ENCODE measurements around the gene BCKDK. TPM values are rescaled to one million over a fixed set of nuclear protein-coding genes. Genes with fewer than 3 reads are reported as not detected.

Gene BCKDK
- total RNA-seq, 1 experiment from 2014 or later = 58.3 TPM

GRCh38 chr16:31142109-31143010, 34.2 kb downstream of the BCKDK start (continued):
- TF ChIP-seq OVOL2 (CRISPR knock-in tag; IDR thresholded peaks at IDR 0.05; ENCODE audit: borderline replicate concordance) = no peak
- TF ChIP-seq, protein P1, sequence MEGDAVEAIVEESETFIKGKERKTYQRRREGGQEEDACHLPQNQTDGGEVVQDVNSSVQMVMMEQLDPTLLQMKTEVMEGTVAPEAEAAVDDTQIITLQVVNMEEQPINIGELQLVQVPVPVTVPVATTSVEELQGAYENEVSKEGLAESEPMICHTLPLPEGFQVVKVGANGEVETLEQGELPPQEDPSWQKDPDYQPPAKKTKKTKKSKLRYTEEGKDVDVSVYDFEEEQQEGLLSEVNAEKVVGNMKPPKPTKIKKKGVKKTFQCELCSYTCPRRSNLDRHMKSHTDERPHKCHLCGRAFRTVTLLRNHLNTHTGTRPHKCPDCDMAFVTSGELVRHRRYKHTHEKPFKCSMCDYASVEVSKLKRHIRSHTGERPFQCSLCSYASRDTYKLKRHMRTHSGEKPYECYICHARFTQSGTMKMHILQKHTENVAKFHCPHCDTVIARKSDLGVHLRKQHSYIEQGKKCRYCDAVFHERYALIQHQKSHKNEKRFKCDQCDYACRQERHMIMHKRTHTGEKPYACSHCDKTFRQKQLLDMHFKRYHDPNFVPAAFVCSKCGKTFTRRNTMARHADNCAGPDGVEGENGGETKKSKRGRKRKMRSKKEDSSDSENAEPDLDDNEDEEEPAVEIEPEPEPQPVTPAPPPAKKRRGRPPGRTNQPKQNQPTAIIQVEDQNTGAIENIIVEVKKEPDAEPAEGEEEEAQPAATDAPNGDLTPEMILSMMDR (IDR thresholded peaks at IDR 0.05) = peak; percentile 94
- no peak for TF ChIP-seq GRHL2 (CRISPR knock-in tag; IDR thresholded peaks at IDR 0.05; ENCODE audit: insufficient replicate concordance, severe bottlenecking)
- TF ChIP-seq ZNF416 (CRISPR knock-in tag; IDR thresholded peaks at IDR 0.05) = no peak
- 0 out of 2 replicates have a peak, but pooled peaks have one; percentile 46 for TF ChIP-seq MYBL2 (CRISPR knock-in tag; IDR thresholded peaks at IDR 0.05)
- TF ChIP-seq, protein P2, sequence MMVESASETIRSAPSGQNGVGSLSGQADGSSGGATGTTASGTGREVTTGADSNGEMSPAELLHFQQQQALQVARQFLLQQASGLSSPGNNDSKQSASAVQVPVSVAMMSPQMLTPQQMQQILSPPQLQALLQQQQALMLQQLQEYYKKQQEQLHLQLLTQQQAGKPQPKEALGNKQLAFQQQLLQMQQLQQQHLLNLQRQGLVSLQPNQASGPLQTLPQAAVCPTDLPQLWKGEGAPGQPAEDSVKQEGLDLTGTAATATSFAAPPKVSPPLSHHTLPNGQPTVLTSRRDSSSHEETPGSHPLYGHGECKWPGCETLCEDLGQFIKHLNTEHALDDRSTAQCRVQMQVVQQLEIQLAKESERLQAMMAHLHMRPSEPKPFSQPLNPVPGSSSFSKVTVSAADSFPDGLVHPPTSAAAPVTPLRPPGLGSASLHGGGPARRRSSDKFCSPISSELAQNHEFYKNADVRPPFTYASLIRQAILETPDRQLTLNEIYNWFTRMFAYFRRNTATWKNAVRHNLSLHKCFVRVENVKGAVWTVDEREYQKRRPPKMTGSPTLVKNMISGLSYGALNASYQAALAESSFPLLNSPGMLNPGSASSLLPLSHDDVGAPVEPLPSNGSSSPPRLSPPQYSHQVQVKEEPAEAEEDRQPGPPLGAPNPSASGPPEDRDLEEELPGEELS (CRISPR knock-in tag; IDR thresholded peaks at IDR 0.05) = peak; percentile 97
- TF ChIP-seq SP1 (CRISPR knock-in tag; conservative IDR thresholded peaks at IDR 0.05) = peak; percentile 89
- TF ChIP-seq KAT7 (CRISPR knock-in tag; IDR thresholded peaks at IDR 0.05; ENCODE audit: borderline replicate concordance) = peak; percentile 95; the same call in 1 of the 2 replicates
- peak; percentile 97 for TF ChIP-seq TCF7 (CRISPR knock-in tag; IDR thresholded peaks at IDR 0.05; ENCODE audit: low read depth)
- TF ChIP-seq, protein P3, sequence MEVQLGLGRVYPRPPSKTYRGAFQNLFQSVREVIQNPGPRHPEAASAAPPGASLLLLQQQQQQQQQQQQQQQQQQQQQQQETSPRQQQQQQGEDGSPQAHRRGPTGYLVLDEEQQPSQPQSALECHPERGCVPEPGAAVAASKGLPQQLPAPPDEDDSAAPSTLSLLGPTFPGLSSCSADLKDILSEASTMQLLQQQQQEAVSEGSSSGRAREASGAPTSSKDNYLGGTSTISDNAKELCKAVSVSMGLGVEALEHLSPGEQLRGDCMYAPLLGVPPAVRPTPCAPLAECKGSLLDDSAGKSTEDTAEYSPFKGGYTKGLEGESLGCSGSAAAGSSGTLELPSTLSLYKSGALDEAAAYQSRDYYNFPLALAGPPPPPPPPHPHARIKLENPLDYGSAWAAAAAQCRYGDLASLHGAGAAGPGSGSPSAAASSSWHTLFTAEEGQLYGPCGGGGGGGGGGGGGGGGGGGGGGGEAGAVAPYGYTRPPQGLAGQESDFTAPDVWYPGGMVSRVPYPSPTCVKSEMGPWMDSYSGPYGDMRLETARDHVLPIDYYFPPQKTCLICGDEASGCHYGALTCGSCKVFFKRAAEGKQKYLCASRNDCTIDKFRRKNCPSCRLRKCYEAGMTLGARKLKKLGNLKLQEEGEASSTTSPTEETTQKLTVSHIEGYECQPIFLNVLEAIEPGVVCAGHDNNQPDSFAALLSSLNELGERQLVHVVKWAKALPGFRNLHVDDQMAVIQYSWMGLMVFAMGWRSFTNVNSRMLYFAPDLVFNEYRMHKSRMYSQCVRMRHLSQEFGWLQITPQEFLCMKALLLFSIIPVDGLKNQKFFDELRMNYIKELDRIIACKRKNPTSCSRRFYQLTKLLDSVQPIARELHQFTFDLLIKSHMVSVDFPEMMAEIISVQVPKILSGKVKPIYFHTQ (CRISPR knock-in tag; IDR thresholded peaks at IDR 0.05) = no peak
- no peak for TF ChIP-seq ZNF532 (CRISPR knock-in tag; IDR thresholded peaks at IDR 0.05; ENCODE audit: borderline replicate concordance)
- no peak; the same call in 1 of the 2 replicates for TF ChIP-seq SMAD3 (CRISPR knock-in tag; IDR thresholded peaks at IDR 0.05; ENCODE audit: borderline replicate concordance)
- no peak for TF ChIP-seq ZNF423 (CRISPR knock-in tag; IDR thresholded peaks at IDR 0.05)
- TF ChIP-seq ZNF263 (CRISPR knock-in tag; IDR thresholded peaks at IDR 0.05; ENCODE audit: low read depth) = peak; percentile 54; the same call in 1 of the 2 replicates
- TF ChIP-seq FOXP1 (CRISPR knock-in tag; IDR thresholded peaks at IDR 0.05; ENCODE audit: borderline replicate concordance) = peak; percentile 98
- TF ChIP-seq, protein P4, sequence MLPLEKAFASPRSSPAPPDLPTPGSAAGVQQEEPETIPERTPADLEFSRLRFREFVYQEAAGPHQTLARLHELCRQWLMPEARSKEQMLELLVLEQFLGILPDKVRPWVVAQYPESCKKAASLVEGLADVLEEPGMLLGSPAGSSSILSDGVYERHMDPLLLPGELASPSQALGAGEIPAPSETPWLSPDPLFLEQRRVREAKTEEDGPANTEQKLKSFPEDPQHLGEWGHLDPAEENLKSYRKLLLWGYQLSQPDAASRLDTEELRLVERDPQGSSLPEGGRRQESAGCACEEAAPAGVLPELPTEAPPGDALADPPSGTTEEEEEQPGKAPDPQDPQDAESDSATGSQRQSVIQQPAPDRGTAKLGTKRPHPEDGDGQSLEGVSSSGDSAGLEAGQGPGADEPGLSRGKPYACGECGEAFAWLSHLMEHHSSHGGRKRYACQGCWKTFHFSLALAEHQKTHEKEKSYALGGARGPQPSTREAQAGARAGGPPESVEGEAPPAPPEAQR (CRISPR knock-in tag; IDR thresholded peaks at IDR 0.05) = no peak
- TF ChIP-seq SMAD4 (CRISPR knock-in tag; IDR thresholded peaks at IDR 0.05) = peak; percentile 90; the same call in 1 of the 2 replicates
- TF ChIP-seq ZNF671 (CRISPR knock-in tag; IDR thresholded peaks at IDR 0.05) = no peak
- TF ChIP-seq, protein P5, sequence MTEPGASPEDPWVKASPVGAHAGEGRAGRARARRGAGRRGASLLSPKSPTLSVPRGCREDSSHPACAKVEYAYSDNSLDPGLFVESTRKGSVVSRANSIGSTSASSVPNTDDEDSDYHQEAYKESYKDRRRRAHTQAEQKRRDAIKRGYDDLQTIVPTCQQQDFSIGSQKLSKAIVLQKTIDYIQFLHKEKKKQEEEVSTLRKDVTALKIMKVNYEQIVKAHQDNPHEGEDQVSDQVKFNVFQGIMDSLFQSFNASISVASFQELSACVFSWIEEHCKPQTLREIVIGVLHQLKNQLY (CRISPR knock-in tag; IDR thresholded peaks at IDR 0.05) = 0 out of 2 replicates have a peak, but pooled peaks have one; percentile 29
- no peak for TF ChIP-seq JAZF1 (CRISPR knock-in tag; IDR thresholded peaks at IDR 0.05)
- TF ChIP-seq CBFB (CRISPR knock-in tag; IDR thresholded peaks at IDR 0.05; ENCODE audit: low read depth) = no peak
- TF ChIP-seq, protein P6, sequence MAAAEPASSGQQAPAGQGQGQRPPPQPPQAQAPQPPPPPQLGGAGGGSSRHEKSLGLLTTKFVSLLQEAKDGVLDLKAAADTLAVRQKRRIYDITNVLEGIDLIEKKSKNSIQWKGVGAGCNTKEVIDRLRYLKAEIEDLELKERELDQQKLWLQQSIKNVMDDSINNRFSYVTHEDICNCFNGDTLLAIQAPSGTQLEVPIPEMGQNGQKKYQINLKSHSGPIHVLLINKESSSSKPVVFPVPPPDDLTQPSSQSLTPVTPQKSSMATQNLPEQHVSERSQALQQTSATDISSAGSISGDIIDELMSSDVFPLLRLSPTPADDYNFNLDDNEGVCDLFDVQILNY (CRISPR knock-in tag; IDR thresholded peaks at IDR 0.05) = peak; percentile 83
- TF ChIP-seq, protein P7, sequence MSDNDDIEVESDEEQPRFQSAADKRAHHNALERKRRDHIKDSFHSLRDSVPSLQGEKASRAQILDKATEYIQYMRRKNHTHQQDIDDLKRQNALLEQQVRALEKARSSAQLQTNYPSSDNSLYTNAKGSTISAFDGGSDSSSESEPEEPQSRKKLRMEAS (CRISPR knock-in tag; IDR thresholded peaks at IDR 0.05) = peak; percentile 92

All from WTC11 (cell line).